Activated naive CD4-positive, alpha-beta T cell treated with anti-CD3 and anti-CD28 coated beads, Interleukin-2, amount 50 U/mL, for 72 hours (primary cell): ENCODE results near the gene GTF2F1. TPM values are rescaled to one million over a fixed set of nuclear protein-coding genes. Genes with fewer than 3 reads are reported as not detected.
"Not testable (repeated sequence)": the region's sequence is repeated elsewhere in the genome, so short reads cannot be mapped to it uniquely, and the experiment has no call there.

Experiments
- ATAC-seq, 2 donors: fragments of 150-1000 bp; cut with Tn5 transposase; 2 replicates each; pipeline ENCODE4 v1.10.0; 2021; ENCODE audit warnings: mild to moderate bottlenecking in 2 of 2, moderate library complexity in 2 of 2
- DNase-seq, 2 donors: peaks; one replicate each; pipeline ENCODE4 v3.0.0; 2021 to 2022; ENCODE audit warnings: low spot score in 2 of 2
- H3K27ac Mint-ChIP-seq, 2 donors: one replicate each; pipeline ENCODE4 v1.8.0; 2022; ENCODE audit warnings: mild to moderate bottlenecking in 2 of 2, mixed read lengths in 2 of 2
- H3K36me3 Mint-ChIP-seq, 2 donors: one replicate each; pipeline ENCODE4 v1.8.0; 2022; ENCODE audit warnings: mixed read lengths in 2 of 2
- H3K9me3 Mint-ChIP-seq, 2 donors: one replicate each; pipeline ENCODE4 v1.8.0; 2022; ENCODE audit warnings: mixed read lengths in 2 of 2
- total RNA-seq, 2 donors: library from RNA; stranded (reverse); gene quantifications; one replicate each; pipeline ENCODE4 v1.2.3, GENCODE V29; 2022

GTF2F1 gene
- total RNA-seq, 2 donors from 2014 or later: 44.6 to 78.4 TPM

DNA sequence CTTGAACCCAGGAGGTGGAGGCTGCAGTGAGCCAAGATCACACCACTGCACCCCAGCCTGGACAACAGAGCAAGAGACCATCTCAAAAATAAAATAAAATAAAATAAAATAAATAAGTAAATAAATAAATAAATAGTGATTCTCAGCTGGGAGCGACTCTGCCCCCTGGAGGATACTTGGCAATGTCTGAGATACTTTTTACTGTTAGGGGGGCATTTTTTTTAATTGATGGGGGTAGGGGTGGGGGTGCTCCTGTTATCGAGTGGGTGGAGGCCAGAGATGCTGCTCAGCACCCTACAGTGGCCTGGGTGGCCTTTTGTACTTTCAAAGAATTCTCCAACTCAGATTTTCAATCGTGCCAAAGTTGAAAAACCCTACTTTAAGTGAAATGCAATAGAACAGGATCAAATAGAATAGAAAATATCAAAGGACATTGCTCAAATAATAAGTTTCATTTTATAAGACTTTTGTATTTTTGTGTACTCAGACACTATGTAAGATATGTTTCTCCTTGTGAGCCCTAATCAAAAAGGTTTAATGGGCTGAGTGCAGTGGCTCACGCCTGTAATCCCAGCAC is 38.8 kb downstream of the GTF2F1 start:
- DNase-seq (no peak), ATAC-seq (no peak)
- Mint-ChIP-seq H3K9me3 (no peaks in the 10 kb centered on the region), H3K27ac (no peak overlapping the region), H3K36me3 (peaks cover 5 to 10% of the 10 kb centered on the region in 2 donors)

DNA sequence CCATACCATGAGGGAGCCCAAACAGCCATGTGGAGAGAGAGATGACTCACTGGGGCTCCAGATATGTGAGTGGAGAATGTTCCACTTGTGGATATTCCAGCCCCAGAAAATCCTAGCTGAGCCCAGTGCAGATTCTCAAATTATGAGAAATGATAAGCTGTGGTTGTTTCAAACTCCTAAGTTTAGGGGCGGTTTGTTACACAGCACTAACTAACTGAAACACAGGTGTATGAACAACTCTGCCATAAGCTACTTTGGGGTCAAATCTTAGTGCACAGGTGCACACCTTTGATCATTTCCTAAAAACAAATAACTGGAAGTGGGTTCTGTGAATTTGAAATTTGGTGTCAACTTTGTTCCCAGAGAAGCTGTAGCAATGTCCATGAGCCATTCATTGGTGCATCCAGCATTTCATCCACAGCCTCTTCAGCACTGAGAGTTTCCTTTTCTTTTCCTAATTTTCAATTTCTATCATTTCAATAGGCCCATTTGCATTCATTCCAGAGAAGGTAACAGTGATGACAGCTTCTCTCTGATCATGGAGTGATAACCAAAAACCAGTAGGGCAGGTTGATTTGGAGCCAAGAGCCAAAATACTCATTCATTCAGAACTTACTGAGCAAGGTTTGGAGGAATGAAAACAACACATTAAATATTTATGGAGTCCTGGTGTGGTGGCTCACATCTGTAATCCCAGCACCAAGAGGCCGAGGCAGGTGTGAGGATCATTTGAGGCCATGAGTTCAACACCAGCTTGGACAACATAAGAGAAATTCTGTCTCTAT is 40.4 kb downstream of the GTF2F1 start:
- Mint-ChIP-seq H3K9me3 (no peaks in the 10 kb centered on the region), H3K27ac (no peak overlapping the region), H3K36me3 (peaks cover 5 to 10% of the 10 kb centered on the region in 2 donors)
- DNase-seq (no peak), ATAC-seq (no peak)

DNA sequence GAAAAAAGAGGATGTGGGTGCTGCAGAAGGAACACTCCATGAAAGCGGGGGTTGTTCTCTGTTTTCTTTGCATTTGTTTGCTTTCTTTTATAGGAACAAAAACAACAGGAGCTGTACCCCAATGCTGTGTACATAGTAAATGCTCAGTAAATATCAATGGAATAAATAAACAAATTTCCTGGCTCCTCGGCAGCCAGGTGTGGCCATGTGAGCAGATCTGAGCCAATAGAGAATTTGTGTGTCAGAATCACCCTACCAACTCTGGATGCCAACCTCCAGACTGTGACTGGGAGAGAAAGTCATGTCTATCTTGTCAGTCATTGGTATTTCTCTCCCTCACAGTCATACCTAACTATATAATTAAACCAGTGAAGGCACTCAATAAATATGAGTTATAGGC is 42.3 kb downstream of the GTF2F1 start:
- DNase-seq (no peak), ATAC-seq (no peak)
- no peaks in the 10 kb centered on the region for H3K9me3 Mint-ChIP-seq

DNA sequence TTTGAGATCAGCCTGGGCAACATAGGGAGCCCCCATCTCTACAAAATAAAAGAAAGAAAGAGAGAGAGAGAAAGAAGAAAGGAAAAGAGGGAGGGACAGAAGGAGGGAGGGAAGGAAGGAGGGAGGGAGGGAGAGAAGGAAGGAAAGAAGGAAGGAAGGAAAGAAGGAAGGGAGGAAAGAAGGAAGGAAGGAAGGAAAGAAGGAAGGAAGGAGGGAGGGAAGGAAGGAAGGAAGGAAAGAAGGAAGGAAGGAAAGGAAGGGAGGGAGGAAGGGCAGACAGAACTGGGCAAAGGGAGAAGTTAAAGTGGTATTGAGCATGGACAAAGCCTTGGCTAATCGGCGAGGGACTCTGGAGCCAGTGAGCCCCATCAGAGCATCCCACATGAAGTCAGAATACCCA is 43.7 kb downstream of the GTF2F1 start:
- peak overlapping the region; percentile 74 to 78 for H3K27ac Mint-ChIP-seq
- not testable (repeated sequence) for ATAC-seq, H3K36me3 Mint-ChIP-seq, DNase-seq, H3K9me3 Mint-ChIP-seq

More for the DNA sequence above, 42.3 kb downstream of the GTF2F1 start:
- peaks cover 5 to 10% of the 10 kb centered on the region in 2 donors for H3K36me3 Mint-ChIP-seq
- no peak overlapping the region for H3K27ac Mint-ChIP-seq

DNA sequence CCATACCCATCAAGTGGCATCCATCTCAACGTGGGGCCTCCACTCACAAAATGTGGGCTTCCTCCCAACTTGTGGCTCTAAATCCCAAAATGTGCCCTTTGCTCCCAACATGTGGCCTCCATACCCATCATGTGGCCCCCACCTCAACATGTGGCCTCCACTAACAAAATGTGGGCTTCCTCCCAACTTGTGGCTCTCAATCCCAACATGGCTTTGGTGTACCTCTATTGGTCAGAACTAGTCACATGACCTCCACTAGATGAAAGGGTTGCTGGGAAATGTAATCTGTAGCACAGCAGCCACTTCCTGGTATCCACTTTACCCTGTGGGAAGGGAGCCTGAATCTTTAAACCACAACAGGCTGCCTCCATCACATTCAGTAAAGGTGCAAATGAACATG is 49.5 kb downstream of the GTF2F1 start:
- ATAC-seq (peak in 1 of 2 donors; percentile 82), DNase-seq (no peak)
- peaks cover 5 to 6% of the 10 kb centered on the region in 2 donors for H3K9me3 Mint-ChIP-seq
- H3K27ac Mint-ChIP-seq: peak overlapping the region; percentile 71 to 88
- peaks cover 8 to 10% of the 10 kb centered on the region in 2 donors for H3K36me3 Mint-ChIP-seq

DNA sequence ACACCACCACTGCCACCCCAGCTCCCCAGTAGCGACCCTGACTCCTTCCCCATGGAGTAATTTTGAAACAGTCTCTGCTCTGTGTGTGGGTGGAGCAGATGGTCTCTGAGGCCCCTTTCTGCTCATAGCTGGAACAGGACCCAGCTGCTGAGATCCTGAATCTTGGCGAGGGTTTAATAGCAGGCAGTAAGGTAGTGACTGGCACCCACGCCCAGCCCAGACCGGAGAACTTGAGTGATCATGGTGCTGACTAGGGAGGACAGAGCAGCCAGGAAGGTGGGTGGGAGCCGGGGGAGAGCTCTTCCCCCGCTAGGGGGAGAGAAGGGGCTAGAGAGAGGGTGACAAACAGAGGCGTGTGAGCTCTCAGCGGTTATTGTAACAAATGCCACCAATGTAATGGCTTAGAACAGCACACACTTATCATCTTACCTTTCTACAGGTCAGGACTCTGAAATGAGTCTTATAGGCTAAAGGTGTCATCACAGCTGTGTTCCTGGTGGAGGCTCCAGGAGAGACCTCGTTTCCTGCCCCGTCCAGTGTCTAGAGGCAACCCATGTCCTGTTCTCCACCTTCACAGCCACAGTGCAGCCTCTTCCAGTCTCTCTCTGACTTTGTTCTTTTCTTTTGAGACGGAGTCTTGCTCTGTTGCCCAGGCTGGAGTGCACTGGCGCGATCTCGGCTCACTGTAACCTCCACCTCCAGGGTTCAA is 52.3 kb downstream of the GTF2F1 start:
- peaks cover 5 to 6% of the 10 kb centered on the region in 2 donors for H3K9me3 Mint-ChIP-seq
- ATAC-seq: peak in 1 of 2 donors; percentile 66

DNA sequence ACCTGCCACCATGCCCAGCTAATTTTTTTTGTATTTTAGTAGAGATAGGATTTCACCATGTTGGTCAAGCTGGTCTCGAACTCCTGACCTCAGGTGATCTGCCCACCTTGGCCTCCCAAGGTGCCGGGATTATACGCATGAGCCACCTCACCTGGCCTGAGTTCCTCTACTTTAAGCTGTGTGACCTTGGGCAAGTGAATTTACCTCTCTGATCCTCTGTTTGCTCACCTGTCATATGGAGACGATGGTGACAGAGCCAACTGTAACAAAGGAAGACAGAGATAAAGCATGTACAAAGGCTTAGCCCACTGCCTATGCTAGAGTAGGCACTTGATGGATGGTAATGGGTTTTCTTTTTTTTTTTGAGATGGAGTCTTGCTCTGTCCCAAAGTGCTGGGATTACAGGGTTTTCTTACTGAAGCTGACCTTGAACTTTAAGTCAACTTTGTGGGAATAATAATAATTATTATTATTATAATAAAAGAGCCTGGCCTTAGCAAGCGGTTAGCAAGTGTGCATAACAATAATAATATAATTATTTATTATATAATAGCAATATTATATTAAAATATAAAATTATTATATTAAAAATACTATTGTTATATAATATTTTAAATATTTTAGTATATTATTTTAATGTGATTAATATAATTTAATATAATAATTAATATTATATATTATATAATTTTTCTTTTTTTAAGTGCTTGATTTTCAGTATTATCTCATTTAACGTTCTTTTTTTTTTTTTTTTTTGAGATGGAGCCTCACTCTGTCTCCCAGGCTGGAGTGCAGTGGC is 58.3 kb downstream of the GTF2F1 start:
- H3K36me3 Mint-ChIP-seq: no peaks in the 10 kb centered on the region
- DNase-seq (no peak), ATAC-seq (no peak)
- H3K27ac Mint-ChIP-seq: no peak overlapping the region
- H3K9me3 Mint-ChIP-seq: no peaks in the 10 kb centered on the region

More for the DNA sequence above, 52.3 kb downstream of the GTF2F1 start:
- Mint-ChIP-seq H3K27ac (peak overlapping the region in 1 of 2 donors; percentile 36), H3K36me3 (peaks cover 8 to 10% of the 10 kb centered on the region in 2 donors)
- DNase-seq: no peak

DNA sequence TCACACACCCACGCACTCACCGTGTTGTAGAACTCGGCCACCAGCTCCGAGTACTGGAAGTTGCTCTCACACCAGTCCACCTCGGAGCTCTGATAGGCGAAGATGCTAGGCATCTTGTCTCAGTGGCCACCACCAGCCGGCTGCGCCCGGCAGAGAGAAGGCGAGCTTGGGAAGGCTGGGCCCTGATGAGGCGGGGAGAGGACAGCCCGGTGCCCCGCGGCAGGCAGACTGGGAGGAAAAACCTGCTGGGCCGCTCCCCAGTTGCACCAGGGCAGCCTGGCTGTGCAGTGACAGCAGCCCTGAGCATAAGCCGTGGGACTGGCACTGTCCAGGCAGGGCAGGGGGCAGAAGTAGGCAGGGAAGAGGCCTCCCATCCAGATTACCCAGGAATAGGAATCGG is 59.5 kb downstream of the GTF2F1 start, which contains the start of gene ACER1:
ACER1 (minus strand) TSS at position 174 of the 400 bp plus-strand sequence; CDS start at position 113, 61 bp downstream.
- ATAC-seq (no peak), DNase-seq (no peak)
- no peaks in the 10 kb centered on the region for H3K36me3 Mint-ChIP-seq
- H3K9me3 Mint-ChIP-seq: no peaks in the 10 kb centered on the region
- no peak within 1 kb of the TSS for H3K27ac Mint-ChIP-seq

Other genes with a start within 250 kb of the GTF2F1 start
- gene MLLT1, start 113.2 kb downstream of the GTF2F1 start, total RNA-seq: 10 to 100 TPM; 31.8 to 48.2 TPM
- gene ACER1, start 59.6 kb downstream of the GTF2F1 start, total RNA-seq: under 1 TPM in 1 of 2 donors, not detected in 1; 0.52 TPM
- gene CLPP, start 31.6 kb downstream of the GTF2F1 start, total RNA-seq: 100 to 1,000 TPM; 184 to 190 TPM
- 10 to 100 TPM; 33.9 to 89.4 TPM for gene ALKBH7, start 20.4 kb downstream of the GTF2F1 start, total RNA-seq
- gene PSPN, start 17.2 kb downstream of the GTF2F1 start, total RNA-seq: 1 to 10 TPM; 2.0 to 3.4 TPM
- 100 to 1,000 TPM; 240 to 353 TPM for gene KHSRP, start 31.6 kb upstream of the GTF2F1 start, total RNA-seq
- gene SLC25A41, start 40.6 kb upstream of the GTF2F1 start, total RNA-seq: under 1 TPM in 1 of 2 donors, not detected in 1; 0.14 TPM
- 10 to 100 TPM in 1 of 2 donors, under 1 TPM in 1; 0.96 to 36.0 TPM for gene SLC25A23, start 66.6 kb upstream of the GTF2F1 start, total RNA-seq
- gene CRB3, start 71.1 kb upstream of the GTF2F1 start, total RNA-seq: 1 to 10 TPM in 1 of 2 donors, under 1 TPM in 1; 0.59 to 2.6 TPM
- 10 to 100 TPM; 70.8 to 84.4 TPM for gene DENND1C, start 88.6 kb upstream of the GTF2F1 start, total RNA-seq
- 1 to 10 TPM; 2.6 to 9.4 TPM for gene TUBB4A, start 109.1 kb upstream of the GTF2F1 start, total RNA-seq
- 1 to 10 TPM in 1 of 2 donors, under 1 TPM in 1; 0.43 to 3.4 TPM for gene TNFSF9, start 137.9 kb upstream of the GTF2F1 start, total RNA-seq
- 1 to 10 TPM; 4.8 to 8.4 TPM for gene CD70, start 198.0 kb upstream of the GTF2F1 start, total RNA-seq